GM03348 (cell line): ENCODE data around the gene DSCAM.

Experiments
- DNase-seq: peaks from one replicate; pipeline ENCODE4 v3.0.0; 2012; ENCODE audit warnings: low spot score

Gene DSCAM

GRCh38 chr21:40766381-40766780, 80.6 kb downstream of the DSCAM start:
- DNase-seq: no peak

- no peak for DNase-seq
Observed at GRCh38 chr21:40765811-40766210, 81.1 kb downstream of the DSCAM start.

GRCh38 chr21:40760821-40761220, 86.1 kb downstream of the DSCAM start:
- no peak for DNase-seq

GRCh38 chr21:40759061-40759460, 87.9 kb downstream of the DSCAM start:
- DNase-seq: no peak

GRCh38 chr21:40757366-40757765, 89.6 kb downstream of the DSCAM start:
- no peak for DNase-seq

GRCh38 chr21:40754466-40754865, 92.5 kb downstream of the DSCAM start:
- DNase-seq: no peak

- no peak for DNase-seq
Observed at GRCh38 chr21:40753756-40754155, 93.2 kb downstream of the DSCAM start.

- no peak for DNase-seq
Observed at GRCh38 chr21:40752125-40752524, 94.8 kb downstream of the DSCAM start.

GRCh38 chr21:40751221-40751620, 95.7 kb downstream of the DSCAM start:
- DNase-seq: no peak

- no peak for DNase-seq
Observed at GRCh38 chr21:40736145-40736544, 110.8 kb downstream of the DSCAM start.

GRCh38 chr21:40733024-40733397, 113.9 kb downstream of the DSCAM start:
- no peak for DNase-seq

GRCh38 chr21:40732253-40733023, 114.5 kb downstream of the DSCAM start:
- no peak for DNase-seq

- DNase-seq: no peak
Observed at GRCh38 chr21:40731206-40731605, 115.8 kb downstream of the DSCAM start.

GRCh38 chr21:40730426-40730800, 116.5 kb downstream of the DSCAM start:
- no peak for DNase-seq

- DNase-seq: no peak
Observed at GRCh38 chr21:40729761-40730425, 117.1 kb downstream of the DSCAM start.

GRCh38 chr21:40723966-40724365, 123.0 kb downstream of the DSCAM start:
- no peak for DNase-seq

- DNase-seq: no peak
Observed at GRCh38 chr21:40723317-40723716, 123.6 kb downstream of the DSCAM start.

GRCh38 chr21:40719615-40720014, 127.3 kb downstream of the DSCAM start:
- DNase-seq: no peak

- no peak for DNase-seq
Observed at GRCh38 chr21:40717028-40717427, 129.9 kb downstream of the DSCAM start.

GRCh38 chr21:40714536-40714935, 132.4 kb downstream of the DSCAM start:
- DNase-seq: no peak

GRCh38 chr21:40707656-40708244, 139.2 kb downstream of the DSCAM start:
- no peak for DNase-seq

- no peak for DNase-seq
Observed at GRCh38 chr21:40706806-40707655, 139.9 kb downstream of the DSCAM start.

GRCh38 chr21:40706176-40706575, 140.8 kb downstream of the DSCAM start:
- no peak for DNase-seq
